Activated naive CD4-positive, alpha-beta T cell treated with anti-CD3 and anti-CD28 coated beads, Interleukin-2, amount 10 ng/mL, durations not matched to agents 7 days and 5 days (primary cell): ENCODE measurements around the gene ZNF546.

Experiments
- CTCF ChIA-PET: fragments of 350-600 bp; sonication (Branson Sonifier 250); formaldehyde crosslinking; loops from one replicate; lab custom pipeline; 2021; ENCODE audit warnings: antibody characterized with exemption; lab: Charles Lee
- DNase-seq: peaks from one replicate; pipeline ENCODE4 v3.0.0-alpha.2; 2020
- H3K27ac Mint-ChIP-seq: one replicate; pipeline ENCODE4 v1.8.0; 2021; ENCODE audit warnings: mild to moderate bottlenecking, moderate library complexity, mixed read lengths
- H3K27me3 Mint-ChIP-seq: one replicate; pipeline ENCODE4 v1.8.0; 2021; ENCODE audit warnings: mild to moderate bottlenecking, mixed read lengths
- H3K36me3 Mint-ChIP-seq: one replicate; pipeline ENCODE4 v1.8.0; 2021; ENCODE audit warnings: mixed read lengths
- H3K4me1 Mint-ChIP-seq: one replicate; pipeline ENCODE4 v1.8.0; 2021; ENCODE audit warnings: mixed read lengths
- H3K4me3 Mint-ChIP-seq: one replicate; pipeline ENCODE4 v1.8.0; 2021; ENCODE audit warnings: mild to moderate bottlenecking, moderate library complexity, mixed read lengths
- H3K9me3 Mint-ChIP-seq: one replicate; pipeline ENCODE4 v1.8.0; 2021; ENCODE audit warnings: mixed read lengths

ZNF546 gene

GRCh38 chr19:40053491-40053890 is 56.6 kb downstream of the ZNF546 start:
- Mint-ChIP-seq H3K27me3 (peaks cover 8% of the 10 kb centered on the region), H3K9me3 (peaks cover 26% of the 10 kb centered on the region), H3K4me3 (no peak overlapping the region), H3K36me3 (peaks cover 51% of the 10 kb centered on the region), H3K27ac (no peak overlapping the region), H3K4me1 (peaks cover 49% of the 10 kb centered on the region)
- DNase-seq = no peak
- CTCF ChIA-PET = no interaction called here

- Mint-ChIP-seq H3K36me3 (peaks cover 47% of the 10 kb centered on the region), H3K9me3 (peaks cover 26% of the 10 kb centered on the region), H3K27ac (peak overlapping the region; percentile 34), H3K27me3 (peaks cover 14% of the 10 kb centered on the region), H3K4me3 (peak overlapping the region; percentile 99), H3K4me1 (peaks cover 49% of the 10 kb centered on the region)
- CTCF ChIA-PET = no interaction called here
- DNase-seq = no peak
Measured at GRCh38 chr19:40054632-40055031, 57.8 kb downstream of the ZNF546 start.

GRCh38 chr19:40055049-40055448 is 58.2 kb downstream of the ZNF546 start:
- Mint-ChIP-seq H3K27ac (peak overlapping the region; percentile 94), H3K9me3 (peaks cover 27% of the 10 kb centered on the region), H3K27me3 (peaks cover 14% of the 10 kb centered on the region), H3K4me1 (peaks cover 49% of the 10 kb centered on the region), H3K4me3 (peak overlapping the region; percentile 99), H3K36me3 (peaks cover 44% of the 10 kb centered on the region)
- CTCF ChIA-PET = no interaction called here
- no peak for DNase-seq

- Mint-ChIP-seq H3K36me3 (peaks cover 37% of the 10 kb centered on the region), H3K27ac (peak within 1 kb of the TSS; percentile 94), H3K4me3 (peak within 1 kb of the TSS; percentile 99), H3K27me3 (peaks cover 14% of the 10 kb centered on the region), H3K9me3 (peaks cover 23% of the 10 kb centered on the region), H3K4me1 (peaks cover 49% of the 10 kb centered on the region)
- peak; percentile 87 for DNase-seq
- CTCF ChIA-PET = interaction anchor here (0.7 kb wide), 1 partner anchor 138 kb away, joined by 3 read pairs; no protein-coding TSS in a partner anchor
Measured at GRCh38 chr19:40055832-40056504, 59.1 kb downstream of the ZNF546 start, which contains the start of gene ZNF780B. Gene ZNF780B, minus strand, starts transcription at chr19:40056231. Its CDS starts 5,899 bp downstream, at chr19:40050332.

- Mint-ChIP-seq H3K4me3 (peak overlapping the region; percentile 99), H3K4me1 (peaks cover 49% of the 10 kb centered on the region), H3K27me3 (peaks cover 14% of the 10 kb centered on the region), H3K9me3 (peaks cover 23% of the 10 kb centered on the region), H3K36me3 (peaks cover 34% of the 10 kb centered on the region), H3K27ac (peak overlapping the region; percentile 94)
- CTCF ChIA-PET = interaction anchor here (0.7 kb wide), 1 partner anchor 138 kb away, joined by 3 read pairs; no protein-coding TSS in a partner anchor
- no peak for DNase-seq
Measured at GRCh38 chr19:40056505-40056904, 59.6 kb downstream of the ZNF546 start.

- CTCF ChIA-PET = no interaction called here
- DNase-seq = no peak
- Mint-ChIP-seq H3K27ac (no peak overlapping the region), H3K27me3 (peaks cover 14% of the 10 kb centered on the region), H3K4me3 (peak overlapping the region; percentile 99), H3K36me3 (peaks cover 29% of the 10 kb centered on the region), H3K4me1 (peaks cover 49% of the 10 kb centered on the region), H3K9me3 (peaks cover 21% of the 10 kb centered on the region)
Measured at GRCh38 chr19:40057166-40057565, 60.3 kb downstream of the ZNF546 start.

- peaks cover 14% of the 10 kb centered on the region for H3K27me3 Mint-ChIP-seq
- CTCF ChIA-PET = no interaction called here
Measured at GRCh38 chr19:40059624-40060023, 62.8 kb downstream of the ZNF546 start.

GRCh38 chr19:40070058-40070457 is 73.2 kb downstream of the ZNF546 start:
- peaks cover 49% of the 10 kb centered on the region for H3K36me3 Mint-ChIP-seq
- no peak overlapping the region for H3K27ac Mint-ChIP-seq
- CTCF ChIA-PET = no interaction called here
- no peak for DNase-seq
- H3K27me3 Mint-ChIP-seq = no peaks in the 10 kb centered on the region
- H3K4me1 Mint-ChIP-seq = no peaks in the 10 kb centered on the region
- H3K4me3 Mint-ChIP-seq = no peak overlapping the region
- peaks cover 54% of the 10 kb centered on the region for H3K9me3 Mint-ChIP-seq

More at GRCh38 chr19:40059624-40060023, 62.8 kb downstream of the ZNF546 start:
- peaks cover 21% of the 10 kb centered on the region for H3K9me3 Mint-ChIP-seq
- peaks cover 12% of the 10 kb centered on the region for H3K36me3 Mint-ChIP-seq
- DNase-seq = no peak
- peaks cover 27% of the 10 kb centered on the region for H3K4me1 Mint-ChIP-seq
- no peak overlapping the region for H3K4me3 Mint-ChIP-seq
- no peak overlapping the region for H3K27ac Mint-ChIP-seq
